HepG2 (cell line): ENCODE results near the gene ZC3H7B. TPM values are rescaled to one million over a fixed set of nuclear protein-coding genes. Genes with fewer than 3 reads are reported as not detected.

Source experiments
- ATAC-seq: fragments of 200-7000 bp; cut with Tn5 transposase; 3 replicates; pipeline ENCODE4 v1.9.1; 2020; ENCODE audit warnings: mild to moderate bottlenecking, moderate library complexity
- BruUV-seq: library from RNA; stranded (reverse); fragments of 400-500 nt; replicated peaks from 2 replicates; lab custom pipeline; 2021; lab: Mats Ljungman, UMichigan
- CTCF ChIA-PET: fragments of 300-600 bp; formaldehyde crosslinking; extraction: SDS; loops from one replicate; lab custom pipeline; 2021; ENCODE audit warnings: low total read pairs, inconsistent platforms, low intra/inter-chr PET ratio; lab: Yijun Ruan, JAX
- POLR2A ChIA-PET: fragments of 350-600 bp; sonication (Branson Sonifier 250); formaldehyde crosslinking; loops from one replicate; lab custom pipeline; 2020; ENCODE audit warnings: antibody characterized with exemption, inconsistent platforms; lab: Yijun Ruan, JAX
- DNase-seq: peaks from one replicate; pipeline ENCODE4 v3.0.0-alpha.2; 2015; ENCODE audit warnings: low spot score
- FAIRE-seq: peaks from 3 replicates; lab custom pipeline; 2011; peaks lifted over from hg19 to GRCh38; lab: Jason Lieb, UNC
- H2AFZ ChIP-seq: one replicate; pipeline ENCODE4 v1.6.1; 2011; ENCODE audit warnings: low read length, inconsistent platforms
- H3K27ac ChIP-seq: fragments of 300-600 bp; 3 replicates; pipeline ENCODE4 v1.8.0; 2011; ENCODE audit warnings: mixed run types, mild to moderate bottlenecking, mixed read lengths, low read length, inconsistent platforms; ENCODE audit not compliant: insufficient read depth; ENCODE audit errors: extremely low read length
- H3K27me3 ChIP-seq, 2 experiments: fragments of 200-600 bp in 1 of 2; 2 replicates in 1 of 2; 3 replicates in 1 of 2; pipeline versions ENCODE4 v1.6.0 to v1.8.0; 2011; ENCODE audit warnings: low read length in 2 of 2, mild to moderate bottlenecking in 2 of 2, moderate library complexity in 2 of 2, inconsistent platforms in 1 of 2; ENCODE audit not compliant: insufficient read depth in 2 of 2, control insufficient read depth in 1 of 2
- H3K36me3 ChIP-seq, 2 experiments: fragments of 200-600 bp in 1 of 2; replicated peaks in 1 of 2; 2 replicates in 1 of 2; 3 replicates in 1 of 2; pipeline versions ENCODE4 v1.5.1 to v1.8.0; 2011; ENCODE audit warnings: low read length in 2 of 2, inconsistent platforms in 1 of 2; ENCODE audit not compliant: insufficient read depth in 2 of 2, control insufficient read depth in 1 of 2
- H3K4me1 ChIP-seq: 2 replicates; pipeline ENCODE4 v1.5.1; 2012; ENCODE audit warnings: low read length, inconsistent platforms; ENCODE audit not compliant: insufficient read depth
- H3K4me2 ChIP-seq: 2 replicates; pipeline ENCODE4 v1.6.0; 2011; ENCODE audit warnings: low read depth, low read length, inconsistent platforms
- H3K4me3 ChIP-seq, 3 experiments: fragments of 200-600 bp in 1 of 3; sonication (generic), shearing (Covaris generic) in 1 of 3; replicated peaks in 1 of 3; 2 replicates each; pipeline ENCODE4 v1.5.1; 2011 to 2016; ENCODE audit warnings: low read length in 3 of 3, inconsistent platforms in 2 of 3, low read depth in 2 of 3, mild to moderate bottlenecking in 2 of 3, control low read depth in 1 of 3, mixed read lengths in 1 of 3; ENCODE audit not compliant: insufficient read depth in 1 of 3
- H3K79me2 ChIP-seq: one replicate; pipeline ENCODE4 v1.6.1; 2011; ENCODE audit warnings: low read length, inconsistent platforms; ENCODE audit not compliant: insufficient read depth
- H3K9ac ChIP-seq: 2 replicates; pipeline ENCODE4 v1.6.0; 2011; ENCODE audit warnings: mild to moderate bottlenecking, low read depth, low read length, inconsistent platforms; ENCODE audit not compliant: insufficient read depth
- H3K9me3 ChIP-seq: 2 replicates; pipeline ENCODE4 v1.5.1; 2012; ENCODE audit warnings: mild to moderate bottlenecking, low read length
- H4K20me1 ChIP-seq: 2 replicates; pipeline ENCODE4 v1.6.0; 2011; ENCODE audit warnings: inconsistent platforms, mild to moderate bottlenecking, low read length, moderate library complexity; ENCODE audit not compliant: insufficient read depth
- AGO2 ChIP-seq: fragments of 200-400 bp; formaldehyde crosslinking; optimal IDR thresholded peaks from 2 replicates; pipeline ENCODE3; 2017; ENCODE audit warnings: mild to moderate bottlenecking, low read depth, low read length, moderate library complexity
- BRCA1 ChIP-seq: sonication (generic); formaldehyde crosslinking; IDR thresholded peaks from 2 replicates; pipeline ENCODE4 v1.4.0; 2020; ENCODE audit warnings: missing genetic modification reagents
- CCAR2 ChIP-seq: fragments of 200-400 bp; formaldehyde crosslinking; optimal IDR thresholded peaks from 2 replicates; pipeline ENCODE3; 2018; ENCODE audit warnings: low read depth, mild to moderate bottlenecking, low read length, moderate library complexity
- ETV5 ChIP-seq: IDR thresholded peaks from 2 replicates; pipeline ENCODE4 v1.6.1; 2018; ENCODE audit warnings: missing biosample characterization, missing genetic modification reagents, inconsistent platforms, borderline replicate concordance
- FOXP1 ChIP-seq, 2 experiments: fragments of 450-650 bp in 1 of 2; IDR thresholded peaks; 2 replicates each; pipeline ENCODE4 v1.6.1; 2017 to 2018; ENCODE audit warnings: antibody characterized with exemption in 1 of 2
- KAT7 ChIP-seq: IDR thresholded peaks from 2 replicates; pipeline ENCODE4 v1.6.1; 2018; ENCODE audit warnings: borderline replicate concordance, missing compliant biosample characterization
- KDM1A ChIP-seq: IDR thresholded peaks from 2 replicates; pipeline ENCODE4 v1.6.1; 2016; ENCODE audit warnings: missing compliant biosample characterization
- MEIS2 ChIP-seq: sonication (generic); formaldehyde crosslinking; IDR thresholded peaks from 2 replicates; pipeline ENCODE4 v1.9.0; 2021; ENCODE audit warnings: mild to moderate bottlenecking, missing genetic modification reagents
- PAX8 ChIP-seq: sonication (generic); formaldehyde crosslinking; IDR thresholded peaks from 2 replicates; pipeline ENCODE4 v1.8.0; 2022; ENCODE audit warnings: mild to moderate bottlenecking, missing genetic modification reagents, borderline replicate concordance
- ZC3H4 ChIP-seq: sonication (generic); formaldehyde crosslinking; IDR thresholded peaks from 2 replicates; pipeline ENCODE4 v1.4.0; 2020; ENCODE audit warnings: missing genetic modification reagents, borderline replicate concordance
- ZFP36L2 ChIP-seq: sonication (generic); formaldehyde crosslinking; IDR thresholded peaks from 2 replicates; pipeline ENCODE4 v1.4.0; 2020; ENCODE audit warnings: missing genetic modification reagents
- ZNF30 ChIP-seq: sonication (generic); formaldehyde crosslinking; IDR thresholded peaks from 2 replicates; pipeline ENCODE4 v1.5.0; 2020; ENCODE audit warnings: mild to moderate bottlenecking, missing genetic modification reagents
- ZNF350 ChIP-seq: sonication (generic); formaldehyde crosslinking; IDR thresholded peaks from 2 replicates; pipeline ENCODE4 v1.4.0; 2020; ENCODE audit warnings: mild to moderate bottlenecking, low read depth, missing genetic modification reagents, borderline replicate concordance
- ZNF383 ChIP-seq: sonication (generic); formaldehyde crosslinking; IDR thresholded peaks from 2 replicates; pipeline ENCODE4 v1.4.0; 2020; ENCODE audit warnings: missing genetic modification reagents, mild to moderate bottlenecking, borderline replicate concordance
- ZNF570 ChIP-seq: sonication (generic); formaldehyde crosslinking; IDR thresholded peaks from 2 replicates; pipeline ENCODE4 v1.4.0; 2020; ENCODE audit warnings: mild to moderate bottlenecking, missing genetic modification reagents, borderline replicate concordance
- ZNF713 ChIP-seq: sonication (generic); formaldehyde crosslinking; IDR thresholded peaks from 2 replicates; pipeline ENCODE4 v1.4.0; 2020; ENCODE audit warnings: mild to moderate bottlenecking, missing genetic modification reagents
- ZNF746 ChIP-seq: sonication (generic); formaldehyde crosslinking; IDR thresholded peaks from 2 replicates; pipeline ENCODE4 v1.8.0; 2022; ENCODE audit warnings: mild to moderate bottlenecking, missing genetic modification reagents
- WGBS: methylation state at CpG from one replicate; pipeline ENCODE4 v1.1.6; 2017; ENCODE audit warnings: low lambda C conversion rate; 5-methylcytosine and 5-hydroxymethylcytosine counted together
- in situ Hi-C: cut with HindIII; loops from 2 replicates; pipeline ENCODE4 v1.10.0; 2017; ENCODE audit warnings: low pct_unique_long_range_greater_than_20kb; ENCODE audit not compliant: extremely low pct_ligation_motif_present
- intact Hi-C: fragments of 100-400 bp; cut with micrococcal nuclease; formaldehyde crosslinking; loops from one replicate; pipeline ENCODE4 v1.10.0; 2022; ENCODE audit not compliant: unreplicated experiment
- polyA plus RNA-seq, 8 experiments: library from polyadenylated mRNA; depleted of rRNA in 3 of 8; stranded (reverse) in 7 of 8; unstranded in 1 of 8; fragments of >200 nt; fragmentation: Illumina TruSeq in 4 of 8; extraction: Trizol in 4 of 8; gene quantifications; 2 replicates each; pipeline versions ENCODE4 v1.2.1 to v1.2.3, GENCODE V29; 2011 to 2016; ENCODE audit warnings: low read depth in 4 of 8, missing spikeins in 1 of 8, mixed read lengths in 1 of 8; ENCODE audit not compliant: insufficient read depth in 1 of 8
- total RNA-seq, 5 experiments: library from RNA; depleted of rRNA; stranded (reverse); fragments of >200 nt; fragmentation: Illumina TruSeq; extraction: Trizol; gene quantifications; 2 replicates each; pipeline ENCODE4 v1.2.3, GENCODE V29; 2016; ENCODE audit warnings: low read depth in 1 of 5
- TF ChIP-seq, protein P1 (sequence below): sonication (generic); formaldehyde crosslinking; IDR thresholded peaks from 2 replicates; pipeline ENCODE4 v1.8.0; 2023; ENCODE audit warnings: mild to moderate bottlenecking, missing genetic modification reagents

The ZC3H7B gene
- total and polyA plus RNA-seq, 2 of the 13 experiments (the other 11 are each of a cell fraction or from before 2014, with no cell fraction given): 26.4 to 37.2 TPM

GRCh38 chr22:41347066-41347859 lies 45.9 kb downstream of the ZC3H7B start:
- no peak for FAIRE-seq
- H3K27me3 ChIP-seq: no peaks in the 10 kb centered on the region
- intact Hi-C loops: no loop called here

DNA sequence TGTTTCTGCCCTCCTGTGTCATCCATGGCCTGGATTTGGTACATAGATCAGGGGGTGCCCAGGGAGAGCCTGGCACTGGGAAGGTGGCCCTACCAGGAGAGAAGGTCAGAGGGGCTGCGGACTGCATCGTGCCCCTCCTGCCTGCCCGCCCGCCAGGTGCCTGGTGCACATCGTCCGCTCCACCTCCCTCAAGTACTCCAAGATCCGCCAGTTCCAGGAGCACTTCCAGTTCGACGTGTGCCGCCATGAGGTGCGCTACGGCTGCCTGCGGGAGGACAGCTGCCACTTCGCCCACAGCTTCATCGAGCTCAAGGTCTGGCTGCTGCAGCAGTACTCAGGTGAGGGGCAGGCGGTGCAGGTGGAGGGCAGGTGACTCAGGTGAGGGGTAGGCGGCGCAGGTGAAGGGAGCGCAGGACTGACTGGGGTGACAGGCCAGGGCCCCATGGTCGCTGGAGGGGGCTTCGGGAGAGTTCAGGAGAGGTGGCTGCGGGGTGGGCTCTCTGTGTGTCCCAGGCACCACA lies 47.7 kb downstream of the ZC3H7B start:
- Histone ChIP-seq H3K27me3 (no peaks in the 10 kb centered on the region), H3K79me2 (no peaks in the 10 kb centered on the region), H3K4me2 (no peak overlapping the region)
- ChIA-PET POLR2A (no interaction called here), CTCF (no interaction called here)
- DNase-seq (no peak), ATAC-seq (no peak)
- TF ChIP-seq ZFP36L2 (CRISPR knock-in tag): no peak
- TF ChIP-seq AGO2: peak; percentile 29
- TF ChIP-seq FOXP1 (IDR thresholded peaks at IDR 0.05): no peak
- TF ChIP-seq FOXP1 (CRISPR knock-in tag; IDR thresholded peaks at IDR 0.05): no peak
- TF ChIP-seq MEIS2 (CRISPR knock-in tag): no peak
- no peak for TF ChIP-seq ZNF713 (CRISPR knock-in tag)
- TF ChIP-seq ETV5 (CRISPR knock-in tag): no peak
- no peak for TF ChIP-seq BRCA1
- TF ChIP-seq, all 625 proteins: peak for 1
- Histone ChIP-seq H3K4me1 (peaks cover 6% of the 10 kb centered on the region), H3K9me3 (no peaks in the 10 kb centered on the region), H4K20me1 (no peaks in the 10 kb centered on the region), H2AFZ (no peak overlapping the region), H3K9ac (no peak overlapping the region), H3K36me3 (peaks cover 44 to 90% of the 10 kb centered on the region in 2 experiments), H3K4me3 (no peak overlapping the region), H3K27ac (no peak overlapping the region)
- no peak for FAIRE-seq
- in situ Hi-C loops: no loop called here
- BruUV-seq: no TSS peak
- intact Hi-C loops: no loop called here
- 95% methylated on average over 16 of the region's 22 CpGs for WGBS

More at GRCh38 chr22:41347066-41347859, 45.9 kb downstream of the ZC3H7B start:
- H3K4me1 ChIP-seq: peaks cover 14% of the 10 kb centered on the region
- no peaks in the 10 kb centered on the region for H4K20me1 ChIP-seq
- TF ChIP-seq ZNF570 (CRISPR knock-in tag) (no peak), KAT7 (CRISPR knock-in tag) (no peak), PAX8 (CRISPR knock-in tag) (no peak), ZNF350 (CRISPR knock-in tag) (no peak), ZNF746 (no peak), ZNF30 (CRISPR knock-in tag) (no peak), ZC3H4 (CRISPR knock-in tag) (no peak), ZNF383 (CRISPR knock-in tag) (no peak), KDM1A (no peak), CCAR2 (no peak)
- TF ChIP-seq, protein P1, sequence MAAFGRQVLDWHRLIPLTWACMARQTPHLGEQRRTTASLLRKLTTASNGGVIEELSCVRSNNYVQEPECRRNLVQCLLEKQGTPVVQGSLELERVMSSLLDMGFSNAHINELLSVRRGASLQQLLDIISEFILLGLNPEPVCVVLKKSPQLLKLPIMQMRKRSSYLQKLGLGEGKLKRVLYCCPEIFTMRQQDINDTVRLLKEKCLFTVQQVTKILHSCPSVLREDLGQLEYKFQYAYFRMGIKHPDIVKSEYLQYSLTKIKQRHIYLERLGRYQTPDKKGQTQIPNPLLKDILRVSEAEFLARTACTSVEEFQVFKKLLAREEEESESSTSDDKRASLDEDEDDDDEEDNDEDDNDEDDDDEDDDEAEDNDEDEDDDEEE (CRISPR knock-in tag): no peak
- TF ChIP-seq, all 625 proteins: peak for 0
- BruUV-seq: no TSS peak
- Histone ChIP-seq H3K4me3 (no peak overlapping the region), H3K27ac (no peak overlapping the region), H3K9me3 (no peaks in the 10 kb centered on the region), H2AFZ (no peak overlapping the region), H3K9ac (no peak overlapping the region), H3K79me2 (no peaks in the 10 kb centered on the region), H3K4me2 (no peak overlapping the region), H3K36me3 (peaks cover 51 to 93% of the 10 kb centered on the region in 2 experiments)
- CTCF ChIA-PET: no interaction called here
- in situ Hi-C loops: no loop called here
- ATAC-seq: no peak
- 100% methylated on average over 5 of the region's 18 CpGs for WGBS
- no peak for DNase-seq
- POLR2A ChIA-PET: interaction anchor here (1.5 kb wide), 1 partner anchor 34 kb away, joined by 7 read pairs; the partner anchor contains the start of gene TEF
